Suppressor macrophage (primary cell): Measurements from ENCODE around the gene METTL15.
A peak's percentile ranks its signal among the peaks of the same experiment; 100 is the strongest.
"Not testable (repeated sequence)": the region's sequence is repeated elsewhere in the genome, so short reads cannot be mapped to it uniquely, and the experiment has no call there.

Experiments used
- DNase-seq, 4 experiments: peaks; one replicate each; pipeline ENCODE4 v3.0.0-alpha.2; 2020 to 2022

Gene METTL15

DNA sequence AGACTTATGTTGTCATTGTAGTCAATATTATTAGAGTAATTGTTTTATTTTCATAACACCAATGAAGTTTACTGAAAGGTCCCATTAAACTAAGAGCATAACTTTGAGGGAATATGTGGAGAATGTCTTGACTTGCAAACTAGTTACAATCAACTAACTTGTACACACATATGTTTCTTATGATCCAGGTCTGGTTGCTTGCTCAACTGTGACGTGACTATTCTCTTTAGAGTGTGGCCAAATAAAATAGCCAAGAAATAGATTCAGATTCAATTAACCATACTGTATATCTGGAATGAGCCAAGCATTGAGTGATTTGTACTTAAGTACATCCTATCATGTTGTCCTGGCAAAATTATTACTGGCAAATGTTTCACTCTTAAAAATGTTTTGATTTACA is 101.7 kb downstream of the METTL15 start:
- DNase-seq = no peak

GRCh38 chr11:28222063-28222462 is 113.9 kb downstream of the METTL15 start:
- not testable (repeated sequence) for DNase-seq

- DNase-seq = no peak
Measured at GRCh38 chr11:28223577-28223976, 115.4 kb downstream of the METTL15 start.

GRCh38 chr11:28223994-28224393 is 115.8 kb downstream of the METTL15 start:
- DNase-seq = no peak

- no peak for DNase-seq
Measured at GRCh38 chr11:28227460-28227859, 119.3 kb downstream of the METTL15 start.

DNA sequence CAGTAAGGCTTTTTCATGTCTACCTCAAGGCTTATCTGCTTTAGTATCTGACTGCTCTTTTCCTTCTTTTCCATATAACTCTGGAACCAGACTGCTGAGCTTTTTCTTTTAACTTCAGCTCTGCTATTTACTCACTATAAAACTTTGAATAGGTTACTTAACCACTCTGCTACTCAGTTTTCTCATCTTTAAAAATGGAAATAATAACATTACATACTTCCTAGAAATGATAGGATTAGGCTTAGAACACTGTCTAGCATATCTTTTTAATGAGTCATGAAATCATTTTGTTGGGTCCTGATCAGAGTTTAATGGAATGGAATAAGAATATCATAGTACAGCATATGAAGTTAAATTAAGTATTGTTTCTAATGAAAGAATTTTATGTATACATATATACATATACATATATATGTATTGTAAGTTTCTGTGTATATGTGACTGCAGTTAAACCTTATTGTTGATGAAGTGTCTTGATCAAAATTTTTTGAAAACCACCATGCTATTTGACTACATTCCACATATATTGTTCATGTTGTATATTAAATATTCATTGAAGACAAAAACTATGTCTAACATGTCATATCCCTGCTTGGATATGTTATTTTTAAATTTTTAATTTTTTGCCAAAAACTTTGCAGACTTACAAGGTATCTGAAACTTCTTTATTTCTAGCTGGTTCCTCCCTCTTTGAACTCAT is 120.2 kb downstream of the METTL15 start:
- DNase-seq = no peak

- DNase-seq = no peak
Measured at GRCh38 chr11:28231475-28231874, 123.3 kb downstream of the METTL15 start.

DNA sequence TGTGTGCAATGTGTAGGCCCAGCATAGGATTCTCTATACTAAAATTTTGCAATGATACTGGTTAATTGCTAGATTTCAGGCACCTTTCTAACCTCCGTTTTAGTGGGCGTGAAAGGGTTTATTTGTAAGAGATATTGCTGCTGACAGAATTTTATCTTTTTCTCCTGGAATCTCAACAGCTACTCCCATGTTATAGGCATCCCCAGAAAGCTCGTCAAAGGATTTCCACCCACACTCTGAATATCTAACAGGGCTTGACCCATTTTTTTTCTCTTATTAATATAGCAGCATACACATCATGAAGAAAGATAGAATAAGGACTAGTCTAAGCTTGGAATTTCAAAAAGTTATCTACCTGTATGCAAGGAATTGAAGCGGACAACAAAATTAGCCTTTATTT is 124.5 kb downstream of the METTL15 start:
- DNase-seq = no peak

- DNase-seq = no peak
Measured at GRCh38 chr11:28241760-28242159, 133.6 kb downstream of the METTL15 start.

- no peak for DNase-seq
Measured at GRCh38 chr11:28242596-28242995, 134.4 kb downstream of the METTL15 start.

DNA sequence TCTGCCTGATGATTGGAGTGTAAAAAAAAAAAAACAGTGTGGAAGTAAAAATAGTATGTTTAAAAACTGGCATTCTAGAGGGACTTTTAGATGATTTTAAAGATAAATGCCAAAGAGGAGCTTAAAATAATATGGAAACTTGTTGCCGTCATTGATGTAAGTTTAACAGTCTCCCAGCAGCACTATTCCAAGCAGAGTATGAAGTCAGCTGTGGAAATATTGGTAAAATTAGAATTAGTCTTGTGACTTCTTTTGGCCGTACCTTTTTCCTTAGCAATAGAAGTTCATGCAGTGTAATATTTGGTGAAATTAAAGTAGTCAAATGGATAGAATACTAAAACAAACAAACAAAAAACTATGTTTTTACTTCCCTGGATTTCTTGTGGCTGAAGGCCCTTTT is 134.9 kb downstream of the METTL15 start:
- no peak for DNase-seq

- DNase-seq = no peak
Measured at GRCh38 chr11:28243581-28243980, 135.4 kb downstream of the METTL15 start.

GRCh38 chr11:28245131-28245530 is 136.9 kb downstream of the METTL15 start:
- DNase-seq = no peak

- no peak for DNase-seq
Measured at GRCh38 chr11:28250192-28250591, 142.0 kb downstream of the METTL15 start.

DNA sequence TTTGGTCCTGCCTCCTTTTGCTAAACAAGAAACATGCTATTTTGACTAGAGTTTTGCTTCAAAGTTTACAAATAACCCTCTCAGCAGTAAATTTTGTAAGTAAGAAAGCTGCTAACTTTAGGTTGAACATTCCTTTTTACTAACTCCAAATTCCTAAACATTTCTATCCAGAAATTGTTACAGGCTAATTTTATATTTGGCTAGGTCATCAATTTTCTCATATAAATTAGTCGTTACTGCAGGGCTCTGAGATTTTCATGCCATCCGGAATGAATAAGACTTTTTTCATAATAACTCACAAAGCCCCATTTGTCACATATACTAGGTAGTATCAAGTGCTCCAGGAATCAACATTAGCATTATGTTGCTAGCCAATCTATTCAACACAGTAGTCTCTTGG is 143.1 kb downstream of the METTL15 start:
- no peak for DNase-seq

DNA sequence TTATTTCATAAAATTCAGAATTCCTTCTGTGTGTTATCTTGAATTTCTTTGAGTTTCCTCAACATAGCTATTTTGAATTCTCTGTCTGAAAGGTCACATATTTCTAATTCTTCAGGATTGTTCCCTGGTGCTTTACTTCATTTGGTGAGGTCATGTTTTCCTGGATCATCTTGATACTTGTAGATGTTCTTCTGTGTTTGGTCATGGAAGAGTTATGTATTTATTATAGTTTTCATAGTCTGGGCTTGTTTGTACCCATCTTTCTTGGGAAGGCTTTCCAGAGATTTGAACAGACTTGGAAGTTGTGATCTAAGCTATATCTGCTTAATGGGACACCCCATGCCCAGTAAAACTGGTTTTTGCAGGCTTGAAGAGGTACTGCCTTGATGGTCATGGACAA is 149.6 kb downstream of the METTL15 start:
- DNase-seq = no peak

DNA sequence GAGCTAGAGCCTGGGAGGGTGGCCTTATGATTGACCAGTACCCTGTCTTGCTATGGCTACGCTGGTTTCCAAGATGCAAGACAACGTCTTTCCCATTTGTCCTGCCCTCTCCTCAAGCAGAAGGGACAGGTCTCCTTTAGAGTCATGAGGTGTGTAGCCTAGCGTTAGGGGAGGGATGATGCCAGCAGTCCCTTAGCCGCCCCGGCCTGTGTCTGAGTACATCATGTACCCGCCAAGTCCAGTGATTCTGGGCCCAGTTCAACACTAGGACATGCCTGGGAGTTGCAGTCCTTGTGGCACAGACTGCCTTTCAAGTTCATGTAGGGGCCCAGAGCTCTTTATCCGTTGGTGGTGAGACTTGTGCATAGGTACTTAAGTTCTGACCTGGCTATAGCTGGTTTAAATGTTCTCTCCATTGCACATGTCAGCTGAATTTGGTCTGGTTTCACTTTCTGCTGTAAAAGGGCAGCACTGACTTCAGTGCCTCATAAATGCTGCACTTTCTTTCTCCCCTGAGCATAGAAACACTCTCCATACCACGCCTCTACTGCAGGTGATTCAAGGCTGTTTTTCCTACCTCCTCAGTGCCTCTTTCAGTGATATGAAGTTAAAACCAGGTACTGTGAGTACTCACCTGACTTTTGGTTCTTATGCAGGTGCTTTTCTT is 151.1 kb downstream of the METTL15 start:
- no peak for DNase-seq

DNA sequence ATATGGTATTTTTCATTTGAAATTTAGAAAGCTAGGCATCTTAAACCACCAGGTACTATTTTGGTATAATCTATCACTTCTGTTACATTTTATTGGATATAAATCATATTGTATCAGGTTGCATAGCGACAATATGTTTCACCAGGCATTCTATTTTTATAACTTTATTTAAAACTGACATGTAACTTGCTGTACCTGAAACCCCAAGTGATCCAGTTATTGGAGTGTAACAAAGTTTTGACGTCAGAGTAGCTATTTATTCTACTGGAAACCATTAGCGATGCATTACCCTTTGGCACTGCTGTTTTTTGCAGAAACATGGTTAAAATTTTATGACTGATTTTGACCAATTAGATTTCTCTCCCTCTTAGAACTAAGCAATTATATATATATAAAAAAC is 160.7 kb downstream of the METTL15 start:
- DNase-seq = no peak

- no peak for DNase-seq
Measured at GRCh38 chr11:28269586-28269985, 161.4 kb downstream of the METTL15 start.

DNA sequence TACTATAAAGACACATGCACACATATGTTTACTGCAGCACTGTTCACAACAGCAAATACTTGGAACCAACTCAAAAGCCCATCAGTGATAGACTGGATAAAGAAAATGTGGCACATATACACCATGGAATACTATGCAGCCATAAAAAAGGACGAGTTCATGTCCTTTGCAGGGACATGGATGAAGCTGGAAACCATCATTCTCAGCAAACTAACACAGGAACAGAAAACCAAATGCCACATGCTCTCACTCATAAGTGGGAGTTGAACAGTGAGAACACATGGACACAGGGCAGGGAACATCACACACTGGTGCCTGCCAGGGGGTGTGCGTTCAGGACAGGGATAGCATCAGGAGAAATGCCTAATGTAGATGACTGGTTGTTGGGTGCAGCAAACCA is 164.1 kb downstream of the METTL15 start:
- not testable (repeated sequence) for DNase-seq

DNA sequence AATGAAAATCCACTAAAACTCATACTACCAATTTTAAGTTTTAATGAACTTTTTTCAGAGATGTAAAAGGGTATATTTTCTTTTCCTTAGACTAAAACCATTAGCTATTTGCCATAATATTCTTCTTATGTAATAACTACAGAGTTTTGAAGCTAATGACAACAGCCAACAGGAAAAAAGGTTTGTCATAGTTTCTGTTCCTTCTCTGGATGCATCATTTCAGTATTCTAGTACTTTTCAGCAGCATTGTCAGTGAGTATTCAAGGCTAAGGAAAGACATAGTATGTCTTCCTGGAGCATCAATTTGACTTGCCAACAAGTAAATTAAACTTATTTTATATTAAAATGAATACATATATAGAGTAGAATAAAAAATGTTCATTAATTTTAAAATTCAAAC is 166.0 kb downstream of the METTL15 start:
- peak in 2 of 4 experiments; percentile 1 to 14 for DNase-seq

- no peak for DNase-seq
Measured at GRCh38 chr11:28284196-28284595, 176.0 kb downstream of the METTL15 start.

- no peak for DNase-seq
Measured at GRCh38 chr11:28289444-28289843, 181.3 kb downstream of the METTL15 start.

DNA sequence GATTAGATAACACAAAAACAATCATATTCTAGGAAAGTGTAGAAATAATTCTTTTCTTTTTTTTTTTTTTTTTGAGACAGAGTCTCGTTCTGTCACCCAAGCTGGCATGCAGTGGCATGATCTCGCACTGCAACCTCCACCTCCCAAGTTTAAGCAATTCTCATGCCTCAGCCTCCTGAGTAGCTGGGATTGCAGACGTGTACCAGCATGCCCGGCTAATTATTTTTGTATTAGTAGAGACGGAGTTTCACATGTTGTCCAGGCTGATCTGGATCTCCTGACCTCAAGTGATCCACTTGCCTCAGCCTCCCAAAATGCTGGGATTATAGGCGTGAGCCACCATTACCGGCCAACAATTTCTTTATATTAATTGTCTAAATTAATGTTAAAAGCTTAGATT is 182.8 kb downstream of the METTL15 start:
- not testable (repeated sequence) for DNase-seq

DNA sequence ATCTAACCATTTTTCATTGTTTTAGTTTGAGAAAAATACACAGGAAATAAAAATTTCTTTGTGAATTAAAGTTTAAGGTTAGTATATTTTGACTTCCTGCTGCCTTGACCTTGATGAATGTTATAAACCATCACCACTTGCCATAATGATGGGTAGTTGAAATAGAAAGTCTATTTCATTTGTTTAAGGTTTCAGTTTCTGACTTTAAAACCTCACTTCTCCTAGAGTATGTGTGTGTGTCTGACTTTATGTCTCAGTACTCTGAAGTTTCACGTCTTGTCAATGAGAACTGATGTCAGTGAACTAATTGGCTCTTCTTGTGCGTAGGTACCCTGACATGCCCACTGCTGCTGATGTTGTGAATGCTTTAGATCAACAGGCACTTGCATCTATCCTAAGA is 188.2 kb downstream of the METTL15 start:
- no peak for DNase-seq
